PC-9 (cell line): ENCODE data around the gene TTC23. TPM values are rescaled to one million over a fixed set of nuclear protein-coding genes. Genes with fewer than 3 reads are reported as not detected.

ENCODE experiments used
- BruUV-seq: library from RNA; stranded (reverse); fragments of 400-500 nt; replicated peaks from 2 replicates; lab custom pipeline; 2021; lab: Mats Ljungman, UMichigan
- CTCF ChIA-PET: fragments of 300-600 bp; sonication (Branson Sonifier 250); formaldehyde crosslinking; loops from one replicate; lab custom pipeline; 2022; ENCODE audit warnings: antibody characterized with exemption; lab: Charles Lee
- POLR2A ChIA-PET: fragments of 300-600 bp; sonication (Branson Sonifier 250); formaldehyde crosslinking; loops from one replicate; lab custom pipeline; 2022; ENCODE audit warnings: antibody characterized with exemption; ENCODE audit not compliant: unreplicated experiment; lab: Charles Lee
- DNase-seq, 2 experiments: peaks; one replicate each; pipeline versions ENCODE4 v3.0.0 to v3.0.0-alpha.2; 2015 to 2022; ENCODE audit warnings: mixed read lengths in 1 of 2
- H2AFZ ChIP-seq: fragments of 200-600 bp; sonication (generic); 2 replicates; pipeline ENCODE4 v1.8.1; 2017; ENCODE audit warnings: antibody characterized with exemption
- H3F3A ChIP-seq: fragments of 200-600 bp; sonication (generic); 2 replicates; pipeline ENCODE4 v1.8.1; 2017; ENCODE audit warnings: antibody characterized with exemption, mild to moderate bottlenecking, low read depth; ENCODE audit not compliant: insufficient read depth
- H3K27ac ChIP-seq: fragments of 200-600 bp; sonication (generic); 2 replicates; pipeline ENCODE4 v1.6.1; 2016; ENCODE audit warnings: mixed run types
- H3K27me3 ChIP-seq: fragments of 200-600 bp; sonication (generic); 2 replicates; pipeline ENCODE4 v1.6.1; 2016; ENCODE audit warnings: low read depth, mixed run types; ENCODE audit not compliant: insufficient read depth
- H3K36me3 ChIP-seq: fragments of 200-600 bp; sonication (generic); 2 replicates; pipeline ENCODE4 v1.6.1; 2016; ENCODE audit warnings: low read depth, mixed run types
- H3K4me1 ChIP-seq: fragments of 200-600 bp; sonication (generic); replicated peaks from 2 replicates; pipeline ENCODE4 v1.6.1; 2016; ENCODE audit warnings: mixed run types; ENCODE audit not compliant: insufficient read depth
- H3K4me2 ChIP-seq: fragments of 200-600 bp; sonication (generic); 2 replicates; pipeline ENCODE4 v1.6.1; 2017; ENCODE audit warnings: mixed run types
- H3K4me3 ChIP-seq: fragments of 200-600 bp; sonication (generic); 2 replicates; pipeline ENCODE4 v1.6.1; 2016; ENCODE audit warnings: mixed run types
- H3K79me2 ChIP-seq: fragments of 200-600 bp; sonication (generic); 2 replicates; pipeline ENCODE4 v1.6.1; 2017; ENCODE audit warnings: low read depth, mixed run types
- H3K9me2 ChIP-seq: fragments of 200-600 bp; sonication (generic); 2 replicates; pipeline ENCODE4 v1.8.1; 2017; ENCODE audit warnings: mild to moderate bottlenecking; ENCODE audit not compliant: insufficient read depth
- H3K9me3 ChIP-seq: fragments of 200-600 bp; sonication (generic); 2 replicates; pipeline ENCODE4 v1.8.1; 2016; ENCODE audit warnings: low read depth; ENCODE audit not compliant: insufficient read depth
- H4K20me1 ChIP-seq: fragments of 200-600 bp; sonication (generic); 2 replicates; pipeline ENCODE4 v1.8.1; 2017; ENCODE audit not compliant: insufficient read depth
- EZH2 ChIP-seq: fragments of 200-600 bp; sonication (generic); IDR thresholded peaks from 2 replicates; pipeline ENCODE4 v1.8.0; 2017; ENCODE audit warnings: antibody characterized with exemption, low read depth
- intact Hi-C: fragments of 100-400 bp; cut with micrococcal nuclease; formaldehyde crosslinking; loops from one replicate; pipeline ENCODE4 v1.10.0; 2022; ENCODE audit not compliant: unreplicated experiment
- total RNA-seq: library from RNA; stranded (reverse); gene quantifications from 2 replicates; pipeline ENCODE4 v1.2.3, GENCODE V29; 2021
- TF ChIP-seq, protein P1 (sequence below): fragments of 200-600 bp; sonication (generic); conservative IDR thresholded peaks from 2 replicates; pipeline ENCODE4 v1.6.1; 2017; ENCODE audit warnings: mixed run types, antibody characterized with exemption, mild to moderate bottlenecking, moderate library complexity

TTC23 gene
- total RNA-seq, 1 experiment from 2014 or later, result 18.4 TPM

GRCh38 chr15:99118258-99118632 is 131.1 kb downstream of the TTC23 start:
- H3K4me1 ChIP-seq, result peaks cover 18% of the 10 kb centered on the region
- CTCF ChIA-PET, result no interaction called here

GRCh38 chr15:99117563-99118257 is 131.7 kb downstream of the TTC23 start:
- Histone ChIP-seq H3K27ac (no peak overlapping the region), H3K4me2 (no peak overlapping the region), H2AFZ (no peak overlapping the region), H3K27me3 (no peaks in the 10 kb centered on the region), H4K20me1 (no peaks in the 10 kb centered on the region), H3K9me3 (no peaks in the 10 kb centered on the region), H3K4me1 (peaks cover 13% of the 10 kb centered on the region), H3K4me3 (no peak overlapping the region), H3K9me2 (no peaks in the 10 kb centered on the region), H3F3A (peaks cover 4% of the 10 kb centered on the region), H3K79me2 (no peaks in the 10 kb centered on the region), H3K36me3 (no peaks in the 10 kb centered on the region)
- no peak for TF ChIP-seq EZH2
- TF ChIP-seq, protein P1, sequence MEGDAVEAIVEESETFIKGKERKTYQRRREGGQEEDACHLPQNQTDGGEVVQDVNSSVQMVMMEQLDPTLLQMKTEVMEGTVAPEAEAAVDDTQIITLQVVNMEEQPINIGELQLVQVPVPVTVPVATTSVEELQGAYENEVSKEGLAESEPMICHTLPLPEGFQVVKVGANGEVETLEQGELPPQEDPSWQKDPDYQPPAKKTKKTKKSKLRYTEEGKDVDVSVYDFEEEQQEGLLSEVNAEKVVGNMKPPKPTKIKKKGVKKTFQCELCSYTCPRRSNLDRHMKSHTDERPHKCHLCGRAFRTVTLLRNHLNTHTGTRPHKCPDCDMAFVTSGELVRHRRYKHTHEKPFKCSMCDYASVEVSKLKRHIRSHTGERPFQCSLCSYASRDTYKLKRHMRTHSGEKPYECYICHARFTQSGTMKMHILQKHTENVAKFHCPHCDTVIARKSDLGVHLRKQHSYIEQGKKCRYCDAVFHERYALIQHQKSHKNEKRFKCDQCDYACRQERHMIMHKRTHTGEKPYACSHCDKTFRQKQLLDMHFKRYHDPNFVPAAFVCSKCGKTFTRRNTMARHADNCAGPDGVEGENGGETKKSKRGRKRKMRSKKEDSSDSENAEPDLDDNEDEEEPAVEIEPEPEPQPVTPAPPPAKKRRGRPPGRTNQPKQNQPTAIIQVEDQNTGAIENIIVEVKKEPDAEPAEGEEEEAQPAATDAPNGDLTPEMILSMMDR, result no peak
- DNase-seq, result no peak
- ChIA-PET CTCF (no interaction called here), POLR2A (no interaction called here)
- intact Hi-C loops, result no loop called here
- no TSS peak for BruUV-seq

More at GRCh38 chr15:99118258-99118632, 131.1 kb downstream of the TTC23 start:
- intact Hi-C loops, result no loop called here
- POLR2A ChIA-PET, result no interaction called here
- Histone ChIP-seq H3K27ac (no peak overlapping the region), H3K9me3 (no peaks in the 10 kb centered on the region), H3F3A (peaks cover 9% of the 10 kb centered on the region), H3K4me3 (no peak overlapping the region), H2AFZ (no peak overlapping the region), H3K27me3 (no peaks in the 10 kb centered on the region), H3K79me2 (no peaks in the 10 kb centered on the region), H3K4me2 (no peak overlapping the region), H4K20me1 (no peaks in the 10 kb centered on the region), H3K9me2 (no peaks in the 10 kb centered on the region), H3K36me3 (no peaks in the 10 kb centered on the region)
- no TSS peak for BruUV-seq
- TF ChIP-seq, protein P1, result no peak
- no peak for TF ChIP-seq EZH2
- DNase-seq, result no peak

GRCh38 chr15:99117111-99117510 is 132.3 kb downstream of the TTC23 start:
- Histone ChIP-seq H3K27me3 (no peaks in the 10 kb centered on the region), H3K9me3 (no peaks in the 10 kb centered on the region), H3K4me1 (peaks cover 7% of the 10 kb centered on the region), H3F3A (no peaks in the 10 kb centered on the region), H3K9me2 (no peaks in the 10 kb centered on the region), H3K79me2 (no peaks in the 10 kb centered on the region), H3K4me2 (no peak overlapping the region), H2AFZ (no peak overlapping the region), H4K20me1 (no peaks in the 10 kb centered on the region), H3K27ac (no peak overlapping the region), H3K4me3 (no peak overlapping the region), H3K36me3 (no peaks in the 10 kb centered on the region)
- BruUV-seq, result no TSS peak
- ChIA-PET POLR2A (no interaction called here), CTCF (no interaction called here)
- TF ChIP-seq, protein P1, result no peak
- TF ChIP-seq EZH2, result no peak
- DNase-seq, result no peak
- intact Hi-C loops, result no loop called here
